ENCODE data around the gene CTCFL.

Gene CTCFL

GRCh38 chr20:57464642-57465211 lies 60.2 kb downstream of the CTCFL start:
- DNase-seq (ENCODE audit: low spot score), result no peak

GRCh38 chr20:57462781-57463180 lies 62.2 kb downstream of the CTCFL start:
- DNase-seq (ENCODE audit: low spot score), result no peak

DNA sequence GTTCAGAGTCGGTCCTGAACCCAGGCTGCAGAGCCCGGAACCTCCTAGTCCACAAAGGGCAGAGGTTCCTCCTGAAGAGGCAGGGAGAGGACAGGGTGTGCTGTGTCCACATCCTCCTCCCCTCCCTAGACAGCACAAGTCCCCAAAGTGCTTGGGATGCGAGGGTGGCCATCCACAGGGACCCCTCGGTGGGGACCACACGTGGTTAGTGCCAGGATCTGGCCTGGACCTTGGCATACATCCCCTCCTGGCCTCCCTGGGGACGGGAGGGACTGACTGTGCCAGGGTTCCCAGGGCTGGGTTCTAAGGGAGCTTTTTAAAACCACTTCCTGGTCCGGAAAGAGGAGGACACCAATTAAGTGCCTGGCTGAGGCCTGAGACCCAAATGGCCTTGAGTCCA lies 63.2 kb downstream of the CTCFL start:
- DNase-seq (ENCODE audit: low spot score), result no peak

DNA sequence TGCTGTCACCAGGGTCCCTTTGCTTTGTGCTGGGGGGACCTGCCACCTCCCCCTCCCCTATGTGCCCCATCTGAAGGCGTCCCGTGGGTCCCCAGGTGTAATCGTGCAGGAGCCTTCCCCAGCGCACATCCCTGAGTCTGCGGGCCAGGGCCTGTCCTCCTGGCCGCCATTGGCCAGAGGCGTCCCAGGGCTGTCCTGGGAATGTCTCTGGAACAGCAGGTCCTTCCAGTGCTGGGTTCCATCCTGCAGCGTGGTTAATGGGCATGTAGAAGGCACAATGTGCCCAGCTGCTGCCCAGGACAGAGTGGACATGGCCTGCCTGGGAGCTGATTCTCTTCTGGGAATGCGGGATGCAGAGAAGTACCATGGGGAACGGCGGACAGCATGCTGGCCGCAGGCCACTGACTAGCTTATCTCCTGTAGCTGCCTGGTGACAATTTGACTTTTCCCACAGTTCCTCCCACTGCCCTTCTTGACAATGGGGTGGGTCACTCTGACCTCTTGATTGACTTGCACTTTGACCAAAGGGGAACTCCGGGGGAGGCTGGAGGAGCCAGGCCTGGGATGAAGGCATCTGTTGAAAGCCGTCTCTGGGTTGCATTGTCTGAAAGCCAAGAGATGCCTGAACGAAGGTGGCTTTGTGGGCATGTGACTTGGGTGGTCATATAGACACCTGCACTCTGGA lies 64.0 kb downstream of the CTCFL start:
- DNase-seq (ENCODE audit: low spot score), result no peak

GRCh38 chr20:57459897-57460296 lies 65.0 kb downstream of the CTCFL start:
- no peak for DNase-seq (ENCODE audit: low spot score)

DNA sequence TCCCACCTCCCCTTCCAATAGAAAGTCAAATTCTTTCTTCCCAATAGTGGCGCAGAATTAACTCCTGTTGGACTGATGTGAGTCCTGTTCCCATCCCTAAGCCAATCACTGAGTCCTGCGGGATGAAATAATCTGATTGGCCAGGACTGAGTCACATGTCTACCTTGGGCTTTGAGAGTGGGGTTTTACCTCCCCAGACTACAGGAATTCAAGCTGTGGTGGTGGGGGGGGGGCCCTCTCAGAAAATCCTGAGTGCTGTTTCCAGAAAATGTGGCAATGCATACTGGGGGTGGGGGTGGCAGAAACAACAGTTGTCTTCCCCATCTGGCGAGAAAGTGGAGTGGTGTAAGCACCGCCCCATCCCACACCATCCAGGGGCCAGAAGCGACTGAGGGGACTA lies 65.7 kb downstream of the CTCFL start:
- no peak for DNase-seq (ENCODE audit: low spot score)

DNA sequence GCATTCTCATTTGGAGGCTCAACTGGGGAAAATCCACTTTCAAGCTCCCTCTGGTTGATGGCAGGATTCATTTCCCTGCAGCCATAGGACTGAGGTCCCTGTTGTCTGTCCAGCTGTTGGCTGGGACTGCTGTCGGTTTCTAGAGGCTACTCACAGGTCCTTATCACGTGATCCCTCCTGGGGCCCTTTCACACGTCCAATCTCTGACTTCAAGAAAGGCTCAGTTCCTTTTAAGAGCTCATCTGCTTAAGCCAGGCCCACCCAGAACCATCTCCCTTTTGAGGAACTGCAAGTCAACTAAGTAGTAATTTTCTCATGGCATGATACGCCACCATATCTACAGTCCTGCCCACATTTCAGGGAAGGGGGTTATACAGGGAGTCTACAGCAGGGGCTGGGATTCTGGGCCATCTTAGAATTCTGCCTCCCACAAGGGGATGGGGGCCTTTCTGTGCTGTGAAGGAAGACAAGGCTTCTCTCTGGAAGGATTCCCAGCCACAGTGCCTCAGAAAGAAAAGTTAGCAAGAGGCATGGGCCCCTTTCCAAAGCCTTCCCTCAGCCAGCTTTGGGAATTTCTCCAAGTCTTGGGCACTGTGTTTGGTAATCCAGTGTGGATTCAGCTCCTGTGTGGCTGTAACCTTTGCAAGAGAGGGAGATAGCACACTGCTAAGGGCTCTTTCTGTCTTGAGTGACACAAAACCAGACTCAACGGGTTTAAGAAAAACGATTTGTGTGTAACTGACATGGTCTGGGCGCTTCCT lies 66.4 kb downstream of the CTCFL start:
- DNase-seq (ENCODE audit: low spot score), result no peak

DNA sequence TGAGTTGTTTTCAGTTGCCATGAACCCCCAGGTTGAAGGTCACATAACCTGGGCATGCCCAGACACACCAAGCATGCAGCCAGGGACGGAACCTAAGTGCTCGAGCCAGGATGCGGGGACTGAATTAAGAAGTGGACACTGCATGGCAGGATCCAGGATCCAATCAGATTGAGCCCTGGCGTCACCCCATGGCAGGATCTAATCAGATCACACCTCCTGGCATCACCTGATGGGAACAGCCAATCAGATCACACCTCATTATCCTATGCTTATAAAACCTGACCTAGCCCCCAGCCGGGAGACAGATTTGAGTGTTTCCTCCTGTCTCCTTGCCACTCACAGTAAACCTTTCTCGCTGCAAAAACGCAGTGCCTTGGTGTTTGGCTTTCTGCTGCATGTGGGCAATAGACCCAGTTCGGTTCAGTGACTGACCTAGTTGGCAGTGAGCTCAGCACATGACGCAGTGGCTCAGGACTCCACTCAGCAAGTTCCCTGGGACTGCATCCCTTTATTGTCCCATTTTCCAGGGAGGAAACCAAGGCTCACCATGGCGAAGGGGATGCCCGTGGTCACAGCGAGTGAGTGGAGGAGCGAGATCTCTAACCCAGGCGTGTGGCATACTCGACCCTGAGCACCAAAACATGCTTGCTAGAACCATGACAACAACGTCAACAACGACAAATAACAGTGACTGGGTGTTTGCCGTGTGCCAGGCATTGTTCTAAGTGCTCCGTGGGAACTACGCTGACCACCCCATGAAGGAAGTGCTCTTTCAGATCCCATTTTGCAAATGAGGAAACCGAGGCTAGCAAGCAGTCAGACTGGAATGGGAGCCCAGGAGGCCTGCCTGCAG lies 67.5 kb downstream of the CTCFL start:
- no peak for DNase-seq (ENCODE audit: low spot score)

DNA sequence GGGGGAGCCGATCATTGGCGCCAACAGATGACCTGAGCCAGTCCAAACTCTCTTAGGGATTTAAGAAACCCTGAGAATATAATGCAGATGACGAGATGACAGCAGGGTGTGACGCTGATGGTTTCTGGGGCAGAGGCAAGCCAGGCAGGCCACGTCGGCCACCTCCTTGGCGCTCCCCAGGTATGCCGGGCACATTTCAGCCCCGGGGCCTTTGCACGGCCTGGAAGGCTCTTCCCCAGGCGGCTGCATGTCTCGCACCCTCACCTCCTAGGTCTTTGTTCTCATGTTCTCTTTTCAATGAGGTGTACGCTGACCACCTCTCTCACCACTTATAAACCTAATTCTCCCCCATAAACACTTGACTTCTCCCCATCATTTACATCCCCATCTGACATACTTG lies 68.8 kb downstream of the CTCFL start:
- no peak for DNase-seq (ENCODE audit: low spot score)

GRCh38 chr20:57455386-57455785 lies 69.6 kb downstream of the CTCFL start:
- no peak for DNase-seq (ENCODE audit: low spot score)

- DNase-seq (ENCODE audit: low spot score), result no peak
Measured at GRCh38 chr20:57451795-57452661, 72.9 kb downstream of the CTCFL start.

DNA sequence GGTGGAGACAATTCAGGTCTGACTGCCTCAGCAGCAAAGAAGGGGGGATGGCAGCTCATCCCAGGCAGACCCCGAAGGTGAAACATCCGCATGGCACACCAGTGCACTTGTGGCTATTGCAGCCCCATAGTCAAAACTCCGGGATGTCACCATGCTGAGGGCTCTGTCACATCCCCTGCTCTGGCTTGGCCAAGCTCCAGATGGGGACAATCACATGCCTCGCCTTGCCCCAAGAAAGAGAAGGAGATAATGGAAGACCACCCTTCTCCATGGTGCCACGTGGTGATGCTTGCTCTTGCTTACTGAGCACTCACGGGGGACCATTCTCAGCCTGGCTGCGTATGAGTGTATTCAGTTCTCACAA lies 73.5 kb downstream of the CTCFL start:
- no peak for DNase-seq (ENCODE audit: low spot score)

- no peak for DNase-seq (ENCODE audit: low spot score)
Measured at GRCh38 chr20:57450931-57451330, 74.0 kb downstream of the CTCFL start.

DNA sequence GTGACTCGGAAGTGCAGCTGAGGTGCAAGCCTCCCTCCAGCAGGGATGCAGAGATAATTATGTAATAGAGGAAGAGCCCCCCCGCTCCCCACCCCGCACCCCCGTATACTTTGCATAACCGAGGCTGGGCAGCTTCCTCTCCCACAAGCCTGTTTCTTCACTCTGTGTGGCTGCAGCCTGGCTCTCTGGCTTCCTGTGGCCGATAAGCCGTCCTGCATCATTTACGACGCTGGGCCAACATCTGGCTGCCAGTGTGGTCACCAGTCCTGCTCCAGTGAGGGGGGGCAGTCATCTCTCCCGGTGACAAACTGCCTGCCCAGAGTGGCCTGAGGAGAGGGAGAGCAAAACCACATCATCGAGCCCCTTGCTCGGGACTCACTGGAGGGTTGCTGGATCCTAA lies 74.5 kb downstream of the CTCFL start:
- DNase-seq (ENCODE audit: low spot score), result no peak

GRCh38 chr20:57449398-57450354 lies 75.3 kb downstream of the CTCFL start:
- no peak for DNase-seq (ENCODE audit: low spot score)

GRCh38 chr20:57448764-57449354 lies 76.1 kb downstream of the CTCFL start:
- DNase-seq (ENCODE audit: low spot score), result no peak

Data from left forelimb (tissue), 1 donor.